Transverse colon (tissue), 4 donors: ENCODE data around the gene CUL1.

Experiments
- CTCF ChIP-seq, 5 experiments: fragments of 200-600 bp in 3 of 5; fragments of 450-650 bp in 2 of 5; sonication (generic) in 3 of 5; IDR thresholded peaks; 1 replicate in 2 of 5; 2 replicates in 3 of 5; pipeline ENCODE4 v1.5.1; 2016 to 2017; ENCODE audit warnings: antibody characterized with exemption in 5 of 5, inconsistent platforms in 3 of 5, mild to moderate bottlenecking in 2 of 5, moderate library complexity in 1 of 5
- POLR2A ChIP-seq: fragments of 450-650 bp; IDR thresholded peaks from one replicate; pipeline ENCODE4 v1.6.1; 2016; ENCODE audit warnings: antibody characterized with exemption, mild to moderate bottlenecking, moderate library complexity
- POLR2AphosphoS5 ChIP-seq, 3 donors: sonication (generic); formaldehyde crosslinking; IDR thresholded peaks; one replicate each; pipeline ENCODE4 v1.6.1; 2016; ENCODE audit warnings: antibody characterized with exemption in 3 of 3

DNA sequence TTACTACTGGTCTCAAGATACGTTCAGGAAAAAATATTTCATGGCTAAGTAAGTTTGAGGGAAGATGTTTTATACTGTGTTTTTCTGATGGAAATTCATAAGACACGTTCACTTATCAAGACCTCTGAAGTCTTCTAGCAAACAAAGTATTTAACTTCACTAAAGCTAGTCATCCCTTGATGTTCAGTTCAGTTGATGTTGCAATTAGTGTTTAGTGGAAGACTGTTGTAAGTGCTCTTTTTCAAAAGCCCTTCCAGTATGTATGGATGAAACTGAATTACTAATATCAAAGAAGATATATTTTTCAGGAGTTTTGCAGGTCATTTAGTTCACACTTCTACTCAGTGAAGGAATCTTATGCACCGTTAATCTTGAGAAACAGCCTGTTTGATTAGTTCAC lies 25.1 kb downstream of the CUL1 start:
- TF ChIP-seq CTCF (IDR thresholded peaks at IDR 0.05): no peak
- TF ChIP-seq POLR2A: no peak
- TF ChIP-seq POLR2AphosphoS5 (IDR thresholded peaks at IDR 0.05): no peak
